ENCODE data around the gene CLEC2D. TPM values are rescaled to one million over a fixed set of nuclear protein-coding genes. Genes with fewer than 3 reads are reported as not detected.

The CLEC2D gene
- total RNA-seq, 1 experiment from 2014 or later, result 1.9 TPM

DNA sequence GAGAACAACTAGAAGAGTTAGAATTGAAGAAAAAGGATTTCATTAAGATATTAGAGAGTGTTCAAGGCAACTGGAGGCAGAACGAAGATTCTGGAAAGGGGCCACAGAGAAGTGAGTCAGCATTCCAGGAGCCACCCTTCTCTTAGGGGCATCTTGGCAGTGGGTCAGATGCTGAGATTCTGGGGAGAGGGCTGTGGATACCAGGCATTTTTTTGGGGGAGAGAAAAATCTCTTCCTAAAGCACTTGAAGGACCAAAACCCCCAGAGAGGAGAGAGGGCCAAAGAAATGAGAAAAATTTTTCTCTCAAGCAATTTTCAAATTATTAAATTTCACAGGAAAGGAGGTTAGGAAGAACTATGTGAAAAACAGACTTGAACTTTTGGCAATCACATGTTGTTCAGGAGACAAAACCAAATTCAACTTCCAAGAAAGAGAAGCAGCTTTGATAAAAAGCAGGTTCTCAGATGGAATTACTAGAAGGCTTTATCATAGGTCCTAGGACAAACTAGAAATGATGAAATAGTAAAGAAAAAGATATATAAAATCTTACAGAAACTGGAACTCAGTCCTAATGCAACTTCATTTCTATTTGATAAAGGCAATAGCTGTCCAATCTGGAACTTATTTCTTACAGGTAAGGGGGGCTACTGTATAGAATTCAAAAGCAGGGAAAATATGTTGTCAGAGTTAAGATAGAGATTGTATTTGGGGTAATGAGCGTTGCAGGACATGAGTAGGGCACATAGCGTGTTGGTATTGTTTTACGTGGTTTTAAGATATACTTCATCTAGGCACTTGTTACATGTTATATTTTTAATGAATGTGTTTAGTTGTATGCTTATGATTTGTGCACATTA, 1.1 kb upstream of the CLEC2D start:
- Histone ChIP-seq H3K27me3 (ENCODE audit: insufficient read depth, low read length) (no peaks in the 10 kb centered on the region), H3K4me2 (ENCODE audit: low read length) (no peak overlapping the region), H3K4me1 (ENCODE audit: control insufficient read depth in 1 of 2, insufficient read depth in 2 of 2, low read length in 2 of 2) (peaks cover 2 to 7% of the 10 kb centered on the region in 2 experiments; a peak in 3 of 4 replicates), H3K9ac (ENCODE audit: low read length) (no peak overlapping the region), H3K36me3 (ENCODE audit: control insufficient read depth in 1 of 2, insufficient read depth in 2 of 2, low read length in 2 of 2) (no peaks in the 10 kb centered on the region), H3K79me2 (ENCODE audit: insufficient read depth, low read length) (no peaks in the 10 kb centered on the region), H3K27ac (ENCODE audit: low read depth, low read length) (no peak overlapping the region), H3K9me2 (ENCODE audit: insufficient read depth) (no peaks in the 10 kb centered on the region), H2AFZ (ENCODE audit: low read depth, low read length, poor library complexity, severe bottlenecking) (no peak overlapping the region), H3K9me3 (ENCODE audit: control insufficient read depth in 1 of 2, insufficient read depth in 1 of 2, low read depth in 1 of 2, low read length in 2 of 2) (no peaks in the 10 kb centered on the region), H4K20me1 (ENCODE audit: insufficient read depth) (no peaks in the 10 kb centered on the region), H3K4me3 (replicated peaks in 1 of 2; ENCODE audit: low read depth in 1 of 2, low read length in 2 of 2) (no peak overlapping the region)
- ChIA-PET RAD21 (ENCODE audit: low non-redundant PET in 1 of 2, low total read pairs in 2 of 2, uncharacterized antibody in 2 of 2, unreplicated experiment in 2 of 2) (no interaction called here), CTCF (no interaction called here), POLR2A (no interaction called here)
- no TSS peak for BruUV-seq (replicated peaks)
- no peak for DNase-seq (ENCODE audit: low read depth, low spot score)
- intact Hi-C loops (cut with micrococcal nuclease), result no loop called here
- TF ChIP-seq SRF (IDR thresholded peaks at IDR 0.05; ENCODE audit: low read depth), result no peak
- TF ChIP-seq FOSL1 (IDR thresholded peaks at IDR 0.05; ENCODE audit: low read depth), result no peak
- TF ChIP-seq TCF7L2 (IDR thresholded peaks at IDR 0.05; ENCODE audit: borderline replicate concordance, extremely low read depth, insufficient read depth, insufficient read length), result no peak
- TF ChIP-seq CEBPB (IDR thresholded peaks at IDR 0.05; ENCODE audit: low read depth), result no peak
- TF ChIP-seq CBX3 (IDR thresholded peaks at IDR 0.05; ENCODE audit: low read depth), result no peak
- TF ChIP-seq, protein P1, sequence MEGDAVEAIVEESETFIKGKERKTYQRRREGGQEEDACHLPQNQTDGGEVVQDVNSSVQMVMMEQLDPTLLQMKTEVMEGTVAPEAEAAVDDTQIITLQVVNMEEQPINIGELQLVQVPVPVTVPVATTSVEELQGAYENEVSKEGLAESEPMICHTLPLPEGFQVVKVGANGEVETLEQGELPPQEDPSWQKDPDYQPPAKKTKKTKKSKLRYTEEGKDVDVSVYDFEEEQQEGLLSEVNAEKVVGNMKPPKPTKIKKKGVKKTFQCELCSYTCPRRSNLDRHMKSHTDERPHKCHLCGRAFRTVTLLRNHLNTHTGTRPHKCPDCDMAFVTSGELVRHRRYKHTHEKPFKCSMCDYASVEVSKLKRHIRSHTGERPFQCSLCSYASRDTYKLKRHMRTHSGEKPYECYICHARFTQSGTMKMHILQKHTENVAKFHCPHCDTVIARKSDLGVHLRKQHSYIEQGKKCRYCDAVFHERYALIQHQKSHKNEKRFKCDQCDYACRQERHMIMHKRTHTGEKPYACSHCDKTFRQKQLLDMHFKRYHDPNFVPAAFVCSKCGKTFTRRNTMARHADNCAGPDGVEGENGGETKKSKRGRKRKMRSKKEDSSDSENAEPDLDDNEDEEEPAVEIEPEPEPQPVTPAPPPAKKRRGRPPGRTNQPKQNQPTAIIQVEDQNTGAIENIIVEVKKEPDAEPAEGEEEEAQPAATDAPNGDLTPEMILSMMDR (IDR thresholded peaks at IDR 0.05 in 2 of 3, conservative IDR thresholded peaks at IDR 0.05 in 1 of 3; ENCODE audit: borderline replicate concordance in 1 of 3, insufficient read depth in 1 of 3, low read depth in 2 of 3, low read length in 2 of 3), result no peak
- TF ChIP-seq ZNF274 (IDR thresholded peaks at IDR 0.05; ENCODE audit: low read depth, low read length), result no peak
- TF ChIP-seq ZFX (IDR thresholded peaks at IDR 0.05), result no peak
- no peak for TF ChIP-seq EGR1 (IDR thresholded peaks at IDR 0.05; ENCODE audit: low read depth)
- no peak for TF ChIP-seq YY1 (IDR thresholded peaks at IDR 0.05; ENCODE audit: extremely low read depth, insufficient replicate concordance, low read depth, low read length)
- TF ChIP-seq, protein P2, sequence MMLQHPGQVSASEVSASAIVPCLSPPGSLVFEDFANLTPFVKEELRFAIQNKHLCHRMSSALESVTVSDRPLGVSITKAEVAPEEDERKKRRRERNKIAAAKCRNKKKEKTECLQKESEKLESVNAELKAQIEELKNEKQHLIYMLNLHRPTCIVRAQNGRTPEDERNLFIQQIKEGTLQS (IDR thresholded peaks at IDR 0.05), result no peak
- TF ChIP-seq EZH2phosphoT487 (IDR thresholded peaks at IDR 0.05; ENCODE audit: borderline replicate concordance), result no peak
- TF ChIP-seq, protein P3, sequence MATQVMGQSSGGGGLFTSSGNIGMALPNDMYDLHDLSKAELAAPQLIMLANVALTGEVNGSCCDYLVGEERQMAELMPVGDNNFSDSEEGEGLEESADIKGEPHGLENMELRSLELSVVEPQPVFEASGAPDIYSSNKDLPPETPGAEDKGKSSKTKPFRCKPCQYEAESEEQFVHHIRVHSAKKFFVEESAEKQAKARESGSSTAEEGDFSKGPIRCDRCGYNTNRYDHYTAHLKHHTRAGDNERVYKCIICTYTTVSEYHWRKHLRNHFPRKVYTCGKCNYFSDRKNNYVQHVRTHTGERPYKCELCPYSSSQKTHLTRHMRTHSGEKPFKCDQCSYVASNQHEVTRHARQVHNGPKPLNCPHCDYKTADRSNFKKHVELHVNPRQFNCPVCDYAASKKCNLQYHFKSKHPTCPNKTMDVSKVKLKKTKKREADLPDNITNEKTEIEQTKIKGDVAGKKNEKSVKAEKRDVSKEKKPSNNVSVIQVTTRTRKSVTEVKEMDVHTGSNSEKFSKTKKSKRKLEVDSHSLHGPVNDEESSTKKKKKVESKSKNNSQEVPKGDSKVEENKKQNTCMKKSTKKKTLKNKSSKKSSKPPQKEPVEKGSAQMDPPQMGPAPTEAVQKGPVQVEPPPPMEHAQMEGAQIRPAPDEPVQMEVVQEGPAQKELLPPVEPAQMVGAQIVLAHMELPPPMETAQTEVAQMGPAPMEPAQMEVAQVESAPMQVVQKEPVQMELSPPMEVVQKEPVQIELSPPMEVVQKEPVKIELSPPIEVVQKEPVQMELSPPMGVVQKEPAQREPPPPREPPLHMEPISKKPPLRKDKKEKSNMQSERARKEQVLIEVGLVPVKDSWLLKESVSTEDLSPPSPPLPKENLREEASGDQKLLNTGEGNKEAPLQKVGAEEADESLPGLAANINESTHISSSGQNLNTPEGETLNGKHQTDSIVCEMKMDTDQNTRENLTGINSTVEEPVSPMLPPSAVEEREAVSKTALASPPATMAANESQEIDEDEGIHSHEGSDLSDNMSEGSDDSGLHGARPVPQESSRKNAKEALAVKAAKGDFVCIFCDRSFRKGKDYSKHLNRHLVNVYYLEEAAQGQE (IDR thresholded peaks at IDR 0.05; ENCODE audit: low read depth), result no peak
- TF ChIP-seq, protein P4, sequence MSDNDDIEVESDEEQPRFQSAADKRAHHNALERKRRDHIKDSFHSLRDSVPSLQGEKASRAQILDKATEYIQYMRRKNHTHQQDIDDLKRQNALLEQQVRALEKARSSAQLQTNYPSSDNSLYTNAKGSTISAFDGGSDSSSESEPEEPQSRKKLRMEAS (IDR thresholded peaks at IDR 0.05), result no peak
- TF ChIP-seq SIN3A (IDR thresholded peaks at IDR 0.05; ENCODE audit: low read depth), result no peak
- no peak for TF ChIP-seq SP1 (IDR thresholded peaks at IDR 0.05; ENCODE audit: low read depth)
- no peak for ATAC-seq
